OCI-LY1 (cell line): ENCODE measurements around the gene HBD.

ENCODE experiments used
- H2AFZ ChIP-seq: fragments of 200-600 bp; sonication (generic), shearing (Covaris generic); 2 replicates; pipeline ENCODE4 v1.6.0; 2014; ENCODE audit warnings: antibody characterized with exemption, mild to moderate bottlenecking, low read length
- H3F3A ChIP-seq: fragments of 200-600 bp; sonication (generic), shearing (Covaris generic); 2 replicates; pipeline ENCODE4 v1.6.0; 2014; ENCODE audit warnings: mild to moderate bottlenecking, antibody characterized with exemption, low read length, moderate library complexity; ENCODE audit not compliant: insufficient read depth
- H3K27ac ChIP-seq: fragments of 200-600 bp; sonication (generic); 2 replicates; pipeline ENCODE4 v1.5.1; 2014; ENCODE audit warnings: low read length, mixed run types, mild to moderate bottlenecking, low read depth; ENCODE audit not compliant: poor library complexity, severe bottlenecking
- H3K27me3 ChIP-seq: fragments of 200-600 bp; sonication (generic); 2 replicates; pipeline ENCODE4 v1.6.0; 2014; ENCODE audit warnings: antibody characterized with exemption, mild to moderate bottlenecking, low read length, moderate library complexity; ENCODE audit not compliant: insufficient read depth
- H3K36me3 ChIP-seq: fragments of 200-600 bp; sonication (generic); 2 replicates; pipeline ENCODE4 v1.6.1; 2014; ENCODE audit warnings: mild to moderate bottlenecking, antibody characterized with exemption, low read length, moderate library complexity, mixed read lengths; ENCODE audit not compliant: insufficient read depth
- H3K4me1 ChIP-seq: fragments of 200-600 bp; sonication (generic); 2 replicates; pipeline ENCODE4 v1.5.1; 2014; ENCODE audit warnings: mild to moderate bottlenecking, low read length, moderate library complexity; ENCODE audit not compliant: insufficient read depth, severe bottlenecking
- H3K4me2 ChIP-seq: fragments of 200-600 bp; sonication (generic), shearing (Covaris generic); 2 replicates; pipeline ENCODE4 v1.6.1; 2014; ENCODE audit warnings: low read length
- H3K4me3 ChIP-seq: fragments of 200-600 bp; sonication (generic); 2 replicates; pipeline ENCODE4 v1.5.1; 2014; ENCODE audit warnings: low read length, low read depth, mild to moderate bottlenecking, mixed read lengths; ENCODE audit not compliant: poor library complexity, severe bottlenecking
- H3K79me2 ChIP-seq: fragments of 200-600 bp; shearing (Covaris generic); 2 replicates; pipeline ENCODE4 v1.6.1; 2016; ENCODE audit warnings: mixed run types, low read length, mixed read lengths; ENCODE audit not compliant: insufficient read depth
- H3K9ac ChIP-seq: fragments of 200-600 bp; sonication (generic), shearing (Covaris generic); 2 replicates; pipeline ENCODE4 v1.6.1; 2014; ENCODE audit warnings: mild to moderate bottlenecking, low read length, mixed read lengths
- H3K9me2 ChIP-seq: fragments of 200-600 bp; sonication (generic), shearing (Covaris generic); 2 replicates; pipeline ENCODE4 v1.6.1; 2014; ENCODE audit warnings: low read depth, mild to moderate bottlenecking, low read length, mixed read lengths
- H3K9me3 ChIP-seq: fragments of 200-600 bp; shearing (Covaris generic); 2 replicates; pipeline ENCODE4 v1.6.1; 2014; ENCODE audit warnings: low read length, mixed read lengths
- H4K20me1 ChIP-seq: fragments of 200-600 bp; sonication (generic), shearing (Covaris generic); 2 replicates; pipeline ENCODE4 v1.6.0; 2016; ENCODE audit warnings: mild to moderate bottlenecking, low read length; ENCODE audit not compliant: insufficient read depth
- EZH2 ChIP-seq: fragments of 200-600 bp; sonication (generic), shearing (Covaris generic); IDR thresholded peaks from 2 replicates; pipeline ENCODE4 v1.8.0; 2017; ENCODE audit warnings: borderline replicate concordance, mixed run types, mild to moderate bottlenecking, antibody characterized with exemption, low read length, moderate library complexity, mixed read lengths
- TF ChIP-seq, protein P1 (sequence below): fragments of 200-600 bp; sonication (generic), shearing (Covaris generic); IDR thresholded peaks from 2 replicates; pipeline ENCODE4 v1.5.1; 2017; ENCODE audit warnings: mild to moderate bottlenecking, antibody characterized with exemption, low read length, moderate library complexity, mixed read lengths

The HBD gene

DNA sequence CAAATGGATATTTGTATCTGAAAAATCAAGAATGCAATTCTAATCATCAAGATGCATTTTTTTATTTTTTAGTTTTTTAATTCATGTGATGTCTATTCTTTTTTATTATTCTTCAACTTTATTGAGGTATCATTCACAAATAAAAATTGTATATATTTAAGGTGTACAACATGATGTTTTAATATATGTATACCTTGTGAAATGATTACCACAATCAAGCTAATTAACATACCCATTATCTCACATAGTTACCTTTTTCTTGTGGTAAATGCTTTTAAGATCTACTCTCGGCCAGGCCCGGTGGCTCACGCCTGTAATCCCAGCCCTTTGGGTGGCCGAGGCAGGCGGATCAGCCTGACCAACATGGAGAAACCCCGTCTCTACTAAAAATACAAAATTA, 11.1 kb downstream of the HBD start:
- no peak overlapping the region for H3K27ac ChIP-seq
- TF ChIP-seq, protein P1, sequence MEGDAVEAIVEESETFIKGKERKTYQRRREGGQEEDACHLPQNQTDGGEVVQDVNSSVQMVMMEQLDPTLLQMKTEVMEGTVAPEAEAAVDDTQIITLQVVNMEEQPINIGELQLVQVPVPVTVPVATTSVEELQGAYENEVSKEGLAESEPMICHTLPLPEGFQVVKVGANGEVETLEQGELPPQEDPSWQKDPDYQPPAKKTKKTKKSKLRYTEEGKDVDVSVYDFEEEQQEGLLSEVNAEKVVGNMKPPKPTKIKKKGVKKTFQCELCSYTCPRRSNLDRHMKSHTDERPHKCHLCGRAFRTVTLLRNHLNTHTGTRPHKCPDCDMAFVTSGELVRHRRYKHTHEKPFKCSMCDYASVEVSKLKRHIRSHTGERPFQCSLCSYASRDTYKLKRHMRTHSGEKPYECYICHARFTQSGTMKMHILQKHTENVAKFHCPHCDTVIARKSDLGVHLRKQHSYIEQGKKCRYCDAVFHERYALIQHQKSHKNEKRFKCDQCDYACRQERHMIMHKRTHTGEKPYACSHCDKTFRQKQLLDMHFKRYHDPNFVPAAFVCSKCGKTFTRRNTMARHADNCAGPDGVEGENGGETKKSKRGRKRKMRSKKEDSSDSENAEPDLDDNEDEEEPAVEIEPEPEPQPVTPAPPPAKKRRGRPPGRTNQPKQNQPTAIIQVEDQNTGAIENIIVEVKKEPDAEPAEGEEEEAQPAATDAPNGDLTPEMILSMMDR: no peak
- no peak overlapping the region for H3K4me3 ChIP-seq
- no peaks in the 10 kb centered on the region for H3K4me1 ChIP-seq
- H3F3A ChIP-seq: no peaks in the 10 kb centered on the region
- no peaks in the 10 kb centered on the region for H4K20me1 ChIP-seq
- no peak overlapping the region for H3K4me2 ChIP-seq
- H3K79me2 ChIP-seq: no peaks in the 10 kb centered on the region
- no peak overlapping the region for H2AFZ ChIP-seq
- no peaks in the 10 kb centered on the region for H3K36me3 ChIP-seq
- H3K9ac ChIP-seq: no peak overlapping the region
- H3K9me3 ChIP-seq: no peaks in the 10 kb centered on the region
- no peaks in the 10 kb centered on the region for H3K27me3 ChIP-seq
- no peaks in the 10 kb centered on the region for H3K9me2 ChIP-seq

DNA sequence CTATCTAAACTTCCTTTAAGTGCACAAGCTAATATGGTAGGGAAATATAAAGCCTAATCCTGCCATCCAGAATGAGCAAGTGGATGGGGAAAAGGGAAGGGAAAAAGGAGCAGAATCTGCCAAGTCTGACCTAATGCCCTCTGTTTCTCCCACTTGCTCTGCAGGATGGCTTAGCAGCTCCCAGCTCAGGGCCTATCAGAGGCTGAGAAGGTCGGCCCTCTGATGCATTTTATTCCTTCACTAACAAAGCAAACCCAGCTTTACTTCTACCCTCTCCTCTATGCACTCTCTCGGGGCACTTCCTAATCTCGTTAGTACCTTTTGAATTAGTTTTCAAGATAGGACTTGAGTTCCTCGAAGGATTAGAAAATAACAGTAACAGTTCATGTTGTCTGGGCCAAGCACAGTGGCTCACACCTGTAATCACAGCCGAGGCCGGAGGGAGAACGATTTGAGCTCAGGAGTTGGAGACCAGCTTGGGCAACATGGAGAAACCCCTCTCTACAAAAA, 23.9 kb downstream of the HBD start:
- no peak overlapping the region for H3K9ac ChIP-seq
- no peaks in the 10 kb centered on the region for H3K36me3 ChIP-seq
- no peak overlapping the region for H3K4me2 ChIP-seq
- no peak overlapping the region for H3K27ac ChIP-seq
- TF ChIP-seq EZH2: no peak
- TF ChIP-seq, protein P1: no peak
- no peaks in the 10 kb centered on the region for H3K27me3 ChIP-seq
- no peaks in the 10 kb centered on the region for H3K79me2 ChIP-seq
- H3K9me2 ChIP-seq: no peaks in the 10 kb centered on the region
- H3K4me3 ChIP-seq: no peak overlapping the region
- H2AFZ ChIP-seq: no peak overlapping the region
- no peaks in the 10 kb centered on the region for H3K9me3 ChIP-seq
- H3F3A ChIP-seq: no peaks in the 10 kb centered on the region
- no peaks in the 10 kb centered on the region for H3K4me1 ChIP-seq
- H4K20me1 ChIP-seq: no peaks in the 10 kb centered on the region

DNA sequence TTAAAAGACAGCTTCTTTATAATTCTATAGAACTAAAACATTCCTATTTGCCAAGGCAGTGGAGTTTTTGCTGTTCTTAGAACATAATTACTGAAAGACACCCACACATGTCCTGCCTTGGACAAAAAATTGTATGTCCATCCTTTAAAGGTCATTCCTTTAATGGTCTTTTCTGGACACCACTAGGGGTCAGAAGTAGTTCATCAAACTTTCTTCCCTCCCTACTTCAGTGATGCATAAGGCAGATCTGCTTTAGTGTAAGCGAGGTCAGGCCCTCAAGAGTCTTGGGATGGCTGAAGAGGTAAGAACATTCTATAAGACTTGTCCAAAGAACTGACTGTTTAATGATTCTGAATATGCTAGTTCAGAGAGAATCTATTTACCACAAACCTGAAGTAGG, 29.5 kb downstream of the HBD start:
- Histone ChIP-seq H3K4me3 (no peak overlapping the region), H3K36me3 (no peaks in the 10 kb centered on the region), H3K27me3 (no peaks in the 10 kb centered on the region), H3K9me3 (no peaks in the 10 kb centered on the region), H3K4me2 (no peak overlapping the region), H3K9me2 (no peaks in the 10 kb centered on the region), H4K20me1 (no peaks in the 10 kb centered on the region), H3F3A (no peaks in the 10 kb centered on the region), H3K27ac (no peak overlapping the region), H3K4me1 (no peaks in the 10 kb centered on the region), H3K79me2 (no peaks in the 10 kb centered on the region), H3K9ac (no peak overlapping the region), H2AFZ (no peak overlapping the region)
- TF ChIP-seq EZH2: no peak
- TF ChIP-seq, protein P1: peak; percentile 38; the same call in 1 of the 2 replicates
